Measurements from ENCODE around the gene DENND5B.

DNA sequence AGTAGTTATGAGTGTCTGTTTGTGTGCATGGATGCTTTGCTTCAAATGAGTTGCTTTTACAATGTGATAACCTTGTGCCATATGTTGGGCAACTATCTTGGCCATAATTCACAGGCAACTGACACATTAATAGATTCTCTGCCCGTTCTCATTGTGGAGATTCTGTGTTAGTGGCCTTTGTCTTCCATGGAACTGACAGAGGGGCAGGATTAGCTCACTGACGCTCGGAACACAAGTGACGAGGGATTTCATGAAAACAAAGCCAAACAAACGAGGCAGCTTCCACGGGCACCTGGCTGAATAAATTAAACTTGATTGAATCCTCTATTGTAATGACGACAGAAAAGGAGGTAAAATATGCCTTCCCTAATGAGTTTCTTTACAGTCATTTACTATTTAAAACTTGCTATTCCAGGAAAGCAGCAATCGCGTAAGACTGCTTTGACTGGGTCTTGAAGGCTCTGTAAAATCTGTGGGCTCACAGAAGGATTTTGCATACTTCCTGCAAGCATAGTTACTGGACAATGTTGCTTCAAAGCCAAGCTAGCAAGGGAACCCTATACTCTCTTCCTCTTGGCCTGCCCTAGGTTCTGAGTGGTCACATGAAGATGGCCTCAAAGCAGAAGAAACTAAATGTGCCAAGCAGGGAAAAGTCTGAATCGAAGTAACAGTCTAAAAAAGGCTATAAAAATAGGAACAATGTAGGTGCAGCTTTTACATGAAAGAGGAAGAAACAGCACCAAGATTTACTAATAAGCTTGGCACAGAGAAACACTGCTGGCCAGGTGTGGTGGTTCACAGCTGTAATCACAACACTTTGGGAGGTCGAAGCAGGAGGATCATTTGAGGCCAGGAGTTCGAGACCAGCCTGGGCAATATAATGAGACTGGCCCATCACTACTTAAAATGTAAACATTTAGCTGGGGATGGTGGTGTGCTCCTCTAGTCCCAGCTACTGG is 236.9 kb downstream of the DENND5B start:
- TF ChIP-seq CTCF (conservative IDR thresholded peaks at IDR 0.05) (no peak), EZH2 (IDR thresholded peaks at IDR 0.05; ENCODE audit: low read depth) (no peak)
